Neural crest cell (in vitro differentiated cells): ENCODE data around the gene SCN4B. TPM values are rescaled to one million over a fixed set of nuclear protein-coding genes. Genes with fewer than 3 reads are reported as not detected.

ENCODE experiments used
- DNase-seq: peaks from one replicate; pipeline ENCODE4 v3.0.0; 2021; ENCODE audit warnings: low read depth, mixed read lengths, low spot score
- H3K27ac Mint-ChIP-seq: one replicate; pipeline ENCODE4 v1.8.0; 2021; ENCODE audit warnings: mild to moderate bottlenecking, mixed read lengths; ENCODE audit not compliant: unreplicated experiment
- H3K27me3 Mint-ChIP-seq: 2 replicates; pipeline ENCODE4 v1.8.0; 2021; ENCODE audit warnings: low read depth, mild to moderate bottlenecking, mixed read lengths
- H3K36me3 Mint-ChIP-seq: 2 replicates; pipeline ENCODE4 v1.8.0; 2021; ENCODE audit warnings: low read depth, mild to moderate bottlenecking, mixed read lengths
- H3K4me1 Mint-ChIP-seq: 2 replicates; pipeline ENCODE4 v1.8.0; 2021; ENCODE audit warnings: mixed read lengths
- H3K4me3 Mint-ChIP-seq: one replicate; pipeline ENCODE4 v1.8.0; 2021; ENCODE audit warnings: mild to moderate bottlenecking, mixed read lengths
- H3K9me3 Mint-ChIP-seq: 2 replicates; pipeline ENCODE4 v1.8.0; 2021; ENCODE audit warnings: mixed read lengths
- CTCF ChIP-seq: fragments of 200-600 bp; sonication (generic); conservative IDR thresholded peaks from 2 replicates; pipeline ENCODE4 v1.5.0; 2021; ENCODE audit warnings: antibody characterized with exemption, mild to moderate bottlenecking
- long read RNA-seq: library from polyadenylated mRNA; unstranded; transcript quantifications from one replicate; pipeline ENCODE4 v2.0.0, GENCODE V29; 2020
- total RNA-seq: library from RNA; stranded (reverse); gene quantifications from 2 replicates; pipeline ENCODE4 v1.2.1, GENCODE V29; 2021

The SCN4B gene
- 2.0 and 2.4 TPM in 2 replicates for total RNA-seq
- long read RNA-seq, partial matches to known transcripts = 0 of 2 reads
- long read RNA-seq, other reads (novel, unspliced or antisense) = 2 of 2 reads

- peak; percentile 61 for DNase-seq
These were observed at the start of gene SCN4B for GRCh38 chr11:118152552-118153471. Gene SCN4B, minus strand, starts transcription at chr11:118152823. Its CDS starts 150 bp downstream, at chr11:118152673.

GRCh38 chr11:118201966-118202365 lies 49.3 kb upstream of the SCN4B start:
- H3K4me3 Mint-ChIP-seq = no peak overlapping the region
- no peaks in the 10 kb centered on the region for H3K36me3 Mint-ChIP-seq
- DNase-seq = no peak
- no peak overlapping the region for H3K27ac Mint-ChIP-seq
- H3K4me1 Mint-ChIP-seq = no peaks in the 10 kb centered on the region
- H3K9me3 Mint-ChIP-seq = no peaks in the 10 kb centered on the region
- no peak for TF ChIP-seq CTCF
- H3K27me3 Mint-ChIP-seq = peaks cover 24% of the 10 kb centered on the region

More at GRCh38 chr11:118152552-118153471, at the start of gene SCN4B:
- no peak for TF ChIP-seq CTCF
- H3K36me3 Mint-ChIP-seq = no peaks in the 10 kb centered on the region
- peaks cover 9% of the 10 kb centered on the region for H3K4me1 Mint-ChIP-seq
- H3K27me3 Mint-ChIP-seq = peaks cover 99% of the 10 kb centered on the region
- H3K27ac Mint-ChIP-seq = no peak within 1 kb of the TSS
- peak within 1 kb of the TSS; percentile 86 for H3K4me3 Mint-ChIP-seq
- no peaks in the 10 kb centered on the region for H3K9me3 Mint-ChIP-seq

- Mint-ChIP-seq H3K4me3 (no peak overlapping the region), H3K27me3 (peaks cover 16% of the 10 kb centered on the region), H3K27ac (no peak overlapping the region), H3K4me1 (no peaks in the 10 kb centered on the region), H3K9me3 (no peaks in the 10 kb centered on the region), H3K36me3 (no peaks in the 10 kb centered on the region)
- no peak for DNase-seq
- no peak for TF ChIP-seq CTCF
These were observed 48.5 kb upstream of the SCN4B start for GRCh38 chr11:118200901-118201680.

- Mint-ChIP-seq H3K4me3 (no peak overlapping the region), H3K27ac (no peak overlapping the region), H3K9me3 (no peaks in the 10 kb centered on the region), H3K4me1 (peaks cover 2% of the 10 kb centered on the region), H3K27me3 (peaks cover 10% of the 10 kb centered on the region), H3K36me3 (no peaks in the 10 kb centered on the region)
- TF ChIP-seq CTCF = no peak
- DNase-seq = no peak
These were observed 47.9 kb upstream of the SCN4B start for GRCh38 chr11:118200497-118200896.

GRCh38 chr11:118199135-118199534 lies 46.5 kb upstream of the SCN4B start:
- no peak for TF ChIP-seq CTCF
- no peak overlapping the region for H3K27ac Mint-ChIP-seq

More at GRCh38 chr11:118199135-118199534, 46.5 kb upstream of the SCN4B start:
- no peak overlapping the region for H3K4me3 Mint-ChIP-seq
- DNase-seq = no peak
- H3K9me3 Mint-ChIP-seq = no peaks in the 10 kb centered on the region
- H3K4me1 Mint-ChIP-seq = peaks cover 9% of the 10 kb centered on the region
- no peaks in the 10 kb centered on the region for H3K36me3 Mint-ChIP-seq
- peaks cover 6% of the 10 kb centered on the region for H3K27me3 Mint-ChIP-seq
